GM21447 (cell line): ENCODE data around the gene RCN1.

Experiments
- ATAC-seq: cut with Tn5 transposase; IDR thresholded peaks from one replicate; pipeline ENCODE4 v1.9.1; 2021; ENCODE audit not compliant: unreplicated experiment

The RCN1 gene

GRCh38 chr11:32151027-32151426, 60.2 kb downstream of the RCN1 start:
- ATAC-seq = no peak

GRCh38 chr11:32152216-32152615, 61.3 kb downstream of the RCN1 start:
- ATAC-seq = no peak

DNA sequence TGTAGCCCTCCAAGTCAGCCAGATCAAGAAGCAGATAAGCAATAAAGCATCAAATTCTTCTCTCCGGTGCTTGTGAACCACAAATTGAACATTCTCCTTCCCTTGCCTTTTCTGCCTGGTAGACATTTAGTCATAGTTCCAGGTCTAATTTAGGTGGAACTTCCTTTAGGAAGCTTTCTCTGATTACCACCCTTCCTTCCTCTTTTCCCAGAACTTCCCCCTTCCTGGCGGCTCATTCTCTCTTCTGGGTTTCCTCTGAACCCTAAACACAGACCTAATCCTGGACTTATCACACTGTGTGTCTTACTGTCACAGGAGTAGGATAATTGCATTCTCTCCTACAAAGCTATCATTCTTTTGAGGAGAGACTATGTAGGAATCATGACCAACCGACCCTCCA, 61.9 kb downstream of the RCN1 start:
- ATAC-seq = no peak

DNA sequence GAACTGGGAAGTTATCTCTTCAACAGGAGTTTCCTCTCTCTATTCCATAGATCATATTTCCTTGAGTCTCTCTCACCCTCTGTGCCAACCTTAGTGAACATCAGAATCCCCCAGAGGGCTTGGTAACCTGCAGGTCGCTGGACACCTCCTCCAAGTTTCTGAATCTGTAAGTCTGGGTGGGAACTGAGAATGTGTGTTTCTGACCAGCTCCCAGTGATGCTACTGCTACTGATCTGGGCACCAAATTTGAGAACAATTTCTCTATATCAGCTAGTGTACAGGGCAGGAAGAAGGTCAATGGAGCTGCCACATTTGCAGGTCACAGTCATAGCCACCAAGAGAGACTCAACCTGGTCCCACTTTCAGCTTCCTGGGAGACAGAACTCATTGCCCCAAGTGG, 62.9 kb downstream of the RCN1 start:
- ATAC-seq = no peak

- ATAC-seq = no peak
Measured at GRCh38 chr11:32154275-32154674, 63.4 kb downstream of the RCN1 start.
